ENCODE results near the gene PSAP. TPM values are rescaled to one million over a fixed set of nuclear protein-coding genes. Genes with fewer than 3 reads are reported as not detected.

The PSAP gene
- polyA plus RNA-seq, 1 donor, result 450 TPM

GRCh38 chr10:71829171-71829570, 21.9 kb downstream of the PSAP start:
- DNase-seq (ENCODE audit: low read depth), result no peak

DNA sequence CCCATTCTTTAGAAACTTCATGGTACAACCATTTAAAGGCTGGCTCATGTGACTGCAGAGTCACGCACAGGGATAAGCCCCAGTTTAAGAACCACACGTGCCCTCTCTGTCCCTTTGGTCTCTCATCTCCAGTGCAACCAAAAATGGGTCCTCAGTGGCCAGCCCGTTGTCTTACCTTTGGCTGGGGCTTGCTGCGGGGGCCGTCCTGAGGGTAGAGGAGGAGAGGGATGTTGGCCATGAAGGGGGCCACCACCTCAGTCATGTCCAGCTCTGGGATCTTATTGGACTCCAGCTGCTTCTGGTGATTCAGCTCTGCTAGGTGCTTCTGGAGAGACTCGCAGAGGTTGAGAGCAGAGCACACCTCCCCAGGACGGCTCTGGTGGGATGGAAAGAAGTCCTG, 22.3 kb downstream of the PSAP start:
- no peak for DNase-seq (ENCODE audit: low read depth)

GRCh38 chr10:71827852-71828251, 23.2 kb downstream of the PSAP start:
- no peak for DNase-seq (ENCODE audit: low read depth)

DNA sequence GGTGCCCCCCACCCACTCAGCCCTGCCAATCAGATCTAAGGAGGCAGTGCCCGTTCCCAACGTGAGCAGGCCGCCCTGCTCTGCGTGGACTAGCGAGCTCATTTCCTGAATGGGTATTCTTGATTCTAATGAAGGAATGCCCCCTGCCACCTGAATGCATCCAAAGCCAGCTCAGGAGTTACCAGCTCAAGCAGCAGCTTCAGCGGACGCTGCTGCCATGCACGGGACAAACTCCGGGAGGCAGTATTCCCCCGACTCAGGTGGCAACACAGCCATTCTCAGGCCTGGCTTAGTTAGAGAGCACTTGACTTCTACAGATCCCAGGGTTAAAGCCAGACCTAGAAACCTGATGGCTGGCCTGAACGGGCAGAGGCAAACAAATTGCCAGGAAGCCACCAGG, 25.8 kb downstream of the PSAP start:
- no peak for DNase-seq (ENCODE audit: low read depth)

DNA sequence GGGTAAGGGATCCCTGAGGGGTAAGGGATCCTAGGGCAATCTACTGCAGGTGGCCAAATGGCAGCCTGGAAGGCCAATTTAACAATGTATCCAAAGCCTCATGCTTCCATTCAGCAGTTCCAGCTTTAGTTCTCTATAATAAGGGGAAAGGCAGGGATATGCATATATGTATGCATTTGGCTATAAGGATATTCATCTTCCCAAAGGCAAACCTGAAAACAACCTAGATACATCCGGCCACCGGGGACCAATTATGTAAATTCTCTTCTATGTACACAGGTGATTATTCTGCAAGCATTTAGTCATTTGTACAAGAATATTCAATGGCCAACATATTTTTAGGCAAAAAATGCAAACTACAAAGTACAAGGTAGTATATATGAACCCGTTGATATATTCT, 26.7 kb downstream of the PSAP start:
- DNase-seq (ENCODE audit: low read depth), result no peak

- DNase-seq (ENCODE audit: low read depth), result no peak
Observed at GRCh38 chr10:71823356-71823755, 27.7 kb downstream of the PSAP start.

DNA sequence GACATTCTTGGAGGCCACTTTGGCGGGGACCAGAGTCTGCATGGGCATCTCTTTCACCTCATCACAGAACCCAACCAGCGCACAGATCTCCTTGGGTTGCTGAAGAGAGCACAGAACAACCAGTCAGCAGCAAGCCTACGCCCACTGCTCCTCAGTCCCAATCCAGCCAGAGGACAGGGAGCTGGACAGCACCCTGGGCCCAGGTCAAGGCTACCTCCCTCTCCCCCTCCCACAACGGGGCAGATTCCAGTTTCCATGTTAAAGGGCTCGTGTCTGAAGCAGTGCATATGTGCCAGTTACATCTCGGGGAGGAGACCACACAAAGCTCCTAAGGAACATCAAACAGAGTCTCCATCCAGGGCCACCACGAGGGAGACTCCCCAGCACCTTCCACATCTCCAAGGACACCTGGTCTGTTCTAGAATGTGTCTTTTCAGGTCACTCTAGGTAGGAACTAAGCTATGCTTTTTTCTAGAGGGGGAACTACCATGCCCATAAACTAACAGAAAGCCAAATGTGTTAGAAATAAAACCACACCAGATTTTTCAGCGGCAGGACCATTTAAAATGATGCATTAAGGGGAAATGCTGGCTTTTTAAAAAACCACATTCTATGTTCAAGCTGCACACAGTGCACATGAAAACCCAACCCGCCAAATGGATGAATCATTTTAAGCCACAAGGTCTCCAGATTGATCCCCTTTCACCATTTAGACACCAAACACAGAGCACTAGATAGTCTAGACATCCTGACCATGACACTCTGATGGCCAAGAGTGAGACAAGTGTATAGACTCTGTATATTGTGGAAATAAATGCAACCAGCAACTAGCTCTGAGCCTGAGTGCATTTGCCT, 28.9 kb downstream of the PSAP start:
- no peak for DNase-seq (ENCODE audit: low read depth)

GRCh38 chr10:71820966-71821365, 30.1 kb downstream of the PSAP start:
- DNase-seq (ENCODE audit: low read depth), result no peak

DNA sequence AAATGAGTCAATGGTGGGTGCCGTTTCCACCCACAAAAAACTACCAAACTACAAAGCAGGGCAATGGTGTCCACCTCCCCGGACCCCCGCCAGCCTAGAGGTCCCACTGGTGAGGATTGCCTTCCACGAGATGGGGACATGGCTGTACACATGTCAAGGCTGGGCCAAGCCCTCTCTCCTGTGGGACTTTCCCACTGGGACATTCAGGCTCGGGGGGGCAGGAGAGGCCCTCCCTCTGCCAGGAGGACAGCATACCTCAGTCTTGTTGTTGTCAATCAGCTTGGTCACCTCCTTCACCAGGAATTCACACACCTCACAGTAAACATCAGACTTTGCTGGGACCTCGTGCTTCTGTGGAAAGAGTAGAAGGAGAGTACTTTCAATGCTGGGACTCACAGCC, 31.1 kb downstream of the PSAP start:
- DNase-seq (ENCODE audit: low read depth), result no peak

- DNase-seq (ENCODE audit: low read depth), result no peak
Observed at GRCh38 chr10:71819441-71819861, 31.6 kb downstream of the PSAP start.

GRCh38 chr10:71818674-71819260, 32.3 kb downstream of the PSAP start:
- DNase-seq (ENCODE audit: low read depth), result no peak

GRCh38 chr10:71817831-71818655, 33.0 kb downstream of the PSAP start:
- DNase-seq (ENCODE audit: low read depth), result no peak

- no peak for DNase-seq (ENCODE audit: low read depth)
Observed at GRCh38 chr10:71816936-71817618, 34.0 kb downstream of the PSAP start.

DNA sequence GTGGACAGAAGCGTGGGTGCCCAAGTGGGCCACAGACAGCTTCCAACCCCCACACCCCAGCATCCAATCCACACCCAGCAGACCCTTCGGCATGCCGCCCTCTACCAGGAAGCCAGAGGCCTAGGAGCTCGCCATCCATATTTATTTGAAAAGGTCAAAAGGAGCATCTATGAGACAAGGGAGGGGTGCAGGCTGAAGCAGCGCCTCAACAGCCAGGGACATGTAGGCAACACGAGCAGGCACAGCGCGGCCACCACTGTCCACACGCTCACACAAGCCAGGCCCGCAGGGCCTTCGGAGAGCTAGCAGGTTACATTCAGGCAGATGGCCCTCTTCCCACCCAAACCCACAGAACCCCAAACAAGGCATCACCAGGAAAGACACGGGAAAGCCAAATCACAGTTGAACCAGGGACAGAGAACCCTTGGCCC, 34.6 kb downstream of the PSAP start:
- no peak for DNase-seq (ENCODE audit: low read depth)

DNA sequence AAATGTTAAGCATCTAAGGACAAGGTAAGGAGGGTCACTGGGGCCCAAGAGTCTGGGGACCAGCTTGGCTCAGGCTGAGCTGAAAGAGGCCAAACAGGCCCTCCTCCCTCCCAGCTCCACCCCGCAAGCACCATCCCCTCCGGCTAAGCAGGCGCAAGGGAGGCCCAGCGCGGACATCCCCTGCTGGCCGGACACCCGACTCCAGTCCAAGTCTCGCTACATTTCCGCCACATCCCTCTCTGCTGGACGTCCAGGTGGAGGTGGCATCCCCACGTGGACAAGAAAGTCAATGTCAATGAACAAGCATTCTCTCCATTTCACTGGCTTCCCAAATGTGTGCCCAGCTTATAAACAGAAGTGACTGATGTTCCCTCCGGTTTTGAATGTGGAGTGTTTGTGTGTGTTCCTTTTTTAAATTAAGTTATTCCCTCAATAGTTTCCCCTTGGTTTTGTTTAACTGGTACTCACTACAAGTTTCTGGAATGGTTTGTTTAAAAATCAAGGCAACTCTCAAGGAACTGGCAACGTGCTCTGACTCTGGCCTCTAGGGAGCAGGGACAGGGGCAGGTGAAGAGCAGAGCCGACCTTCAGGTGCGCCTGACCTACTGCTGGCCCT, 35.4 kb downstream of the PSAP start:
- DNase-seq (ENCODE audit: low read depth), result no peak

- no peak for DNase-seq (ENCODE audit: low read depth)
Observed at GRCh38 chr10:71814922-71815411, 36.1 kb downstream of the PSAP start.

DNA sequence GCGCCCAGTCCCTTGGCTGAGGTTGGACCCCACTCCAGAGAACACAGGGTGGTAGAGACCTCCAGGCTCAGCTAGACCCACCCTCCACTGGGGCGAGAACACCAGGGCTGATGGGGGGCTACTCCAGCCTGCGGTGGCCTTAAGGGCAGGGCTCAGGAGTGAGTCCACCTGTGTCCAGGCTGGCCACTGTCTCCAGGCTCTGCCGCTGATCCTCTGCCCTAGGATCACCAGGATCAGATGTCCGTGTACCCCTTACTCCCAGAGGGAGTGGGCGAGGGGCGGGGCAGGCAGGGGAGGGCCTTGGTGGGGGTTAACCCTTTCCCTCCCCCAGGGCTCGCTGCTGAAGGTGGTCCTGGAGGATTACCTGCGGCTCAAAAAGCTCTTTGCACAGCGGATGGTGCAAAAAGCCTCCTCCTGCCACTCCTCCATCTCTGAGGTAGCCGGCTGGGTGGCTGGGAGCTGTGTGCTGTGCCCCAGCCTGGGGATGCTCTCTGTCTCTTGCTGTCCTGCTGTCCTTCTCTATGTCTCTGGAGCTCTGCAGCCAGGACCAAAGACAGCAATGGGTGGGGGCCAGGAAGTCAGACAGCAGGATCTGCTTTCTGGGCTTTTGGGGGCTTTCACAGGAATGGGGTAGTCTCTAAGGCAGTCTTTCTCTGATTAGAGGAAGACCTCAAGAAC, 38.0 kb downstream of the PSAP start:
- DNase-seq (ENCODE audit: low read depth), result no peak

DNA sequence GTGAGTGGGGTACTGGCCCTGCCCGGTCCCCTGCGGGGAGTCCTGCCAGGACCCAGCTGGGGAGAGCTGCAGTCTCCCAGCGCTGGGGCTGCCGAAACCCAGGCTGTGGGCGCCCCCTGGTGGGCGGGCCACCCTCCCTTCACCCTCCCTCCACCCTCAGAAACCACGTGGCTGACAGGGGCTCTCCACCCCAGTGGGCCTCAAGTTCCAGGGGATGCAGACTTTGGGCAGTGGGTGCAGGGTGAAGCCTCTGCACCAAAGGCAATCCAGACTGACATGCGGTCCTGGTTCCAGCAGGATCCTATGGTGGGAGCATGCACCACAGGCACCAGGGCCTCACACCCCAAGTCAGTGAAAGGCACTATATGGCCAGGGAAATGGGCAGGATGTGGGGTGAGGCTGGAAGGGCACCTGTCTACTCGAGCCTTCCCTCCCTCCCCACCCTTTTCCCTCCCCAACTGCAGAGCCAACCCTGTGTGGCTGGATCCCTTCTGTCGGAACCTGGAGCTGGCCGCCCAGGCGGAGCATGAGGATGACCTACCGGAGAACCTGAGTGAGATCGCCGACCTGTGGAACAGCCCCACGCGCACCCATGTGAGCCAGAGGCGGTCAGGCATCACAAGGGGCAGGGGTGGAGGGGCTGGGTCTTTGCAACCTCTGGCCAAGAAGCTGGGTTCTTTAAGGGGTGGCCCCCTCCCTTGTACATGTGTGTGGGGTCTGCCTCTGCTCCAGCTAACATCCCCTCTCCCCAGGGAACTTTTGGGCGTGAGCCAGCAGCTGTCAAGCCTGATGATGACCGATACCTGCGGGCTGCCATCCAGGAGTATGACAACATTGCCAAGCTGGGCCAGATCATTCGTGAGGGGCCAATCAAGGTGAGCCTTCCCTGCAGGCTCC, 38.8 kb downstream of the PSAP start:
- DNase-seq (ENCODE audit: low read depth), result no peak

DNA sequence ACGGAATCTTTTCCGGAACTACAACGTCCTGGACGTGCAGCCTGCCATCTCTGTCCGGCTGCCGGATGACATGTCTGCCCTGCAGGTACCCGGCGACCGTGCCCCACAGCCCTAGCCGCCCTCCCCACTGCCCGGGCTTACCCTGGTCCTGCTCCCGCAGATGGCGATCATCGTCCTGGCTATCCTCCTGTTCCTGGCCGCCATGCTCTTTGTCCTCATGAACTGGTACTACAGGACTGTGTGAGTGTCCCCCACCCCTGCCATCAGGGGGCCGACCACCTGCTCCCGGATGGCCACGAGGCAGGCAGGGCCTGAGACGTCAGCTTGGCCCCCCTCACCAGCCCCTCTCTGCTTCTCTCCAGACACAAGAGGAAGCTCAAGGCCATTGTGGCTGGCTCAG, 39.7 kb downstream of the PSAP start:
- no peak for DNase-seq (ENCODE audit: low read depth)
